GM12801 (cell line): ENCODE data around the gene CFD.

Experiments
- TF ChIP-seq, protein P1 (sequence below): IDR thresholded peaks from one replicate; pipeline ENCODE4 v1.5.1; 2011; ENCODE audit warnings: control low read depth; ENCODE audit not compliant: insufficient read length; ENCODE audit errors: extremely low read depth

CFD gene

DNA sequence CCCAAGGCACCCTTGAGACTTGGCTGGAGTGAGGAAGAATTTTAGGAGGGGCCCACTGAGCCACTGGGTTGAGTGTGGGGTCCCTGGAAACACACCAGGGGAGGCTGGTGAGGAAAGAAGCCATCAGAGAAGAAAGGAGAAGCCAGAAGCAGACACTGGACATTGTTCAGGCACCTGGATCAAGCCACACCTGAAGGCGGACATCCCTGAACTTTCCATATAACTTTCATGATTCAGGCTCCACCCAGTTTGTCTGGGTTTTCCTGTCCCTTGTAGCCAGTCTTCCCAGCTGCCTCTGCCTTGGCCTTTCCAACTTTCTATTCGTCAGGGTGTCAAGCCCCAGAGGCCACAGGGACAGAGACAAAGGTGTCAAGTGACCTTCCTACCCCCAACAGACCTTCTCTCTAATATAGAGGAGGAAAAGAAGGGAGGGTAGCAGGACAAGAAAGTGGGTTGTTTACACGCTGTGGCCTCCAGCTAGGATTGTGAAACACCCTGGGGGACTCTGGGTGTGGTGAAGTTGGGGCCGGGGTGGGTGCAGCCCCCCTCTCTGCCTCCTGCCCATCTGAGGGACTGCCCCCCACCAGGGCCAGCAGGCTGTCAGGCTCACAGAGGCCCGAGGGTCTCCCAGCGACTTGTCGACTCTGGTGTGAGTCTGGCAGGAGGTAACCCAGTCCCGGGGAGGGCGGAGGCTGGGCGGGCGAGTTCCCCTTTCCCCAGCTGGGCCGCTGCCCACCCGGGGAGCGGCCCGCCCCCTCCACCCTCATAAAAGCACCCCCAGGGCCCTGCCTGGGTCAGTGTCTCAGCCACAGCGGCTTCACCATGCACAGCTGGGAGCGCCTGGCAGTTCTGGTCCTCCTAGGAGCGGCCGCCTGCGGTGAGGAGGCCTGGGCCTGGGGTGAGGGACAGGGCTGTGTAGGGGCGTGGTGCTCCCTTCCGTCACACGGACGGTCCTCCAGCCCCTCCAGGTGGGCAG is at the start of gene CFD:
TSS of gene CFD (plus strand) at position 797 of the 976 bp plus-strand sequence. CDS start at position 823, 26 bp downstream.
- TF ChIP-seq, protein P1, sequence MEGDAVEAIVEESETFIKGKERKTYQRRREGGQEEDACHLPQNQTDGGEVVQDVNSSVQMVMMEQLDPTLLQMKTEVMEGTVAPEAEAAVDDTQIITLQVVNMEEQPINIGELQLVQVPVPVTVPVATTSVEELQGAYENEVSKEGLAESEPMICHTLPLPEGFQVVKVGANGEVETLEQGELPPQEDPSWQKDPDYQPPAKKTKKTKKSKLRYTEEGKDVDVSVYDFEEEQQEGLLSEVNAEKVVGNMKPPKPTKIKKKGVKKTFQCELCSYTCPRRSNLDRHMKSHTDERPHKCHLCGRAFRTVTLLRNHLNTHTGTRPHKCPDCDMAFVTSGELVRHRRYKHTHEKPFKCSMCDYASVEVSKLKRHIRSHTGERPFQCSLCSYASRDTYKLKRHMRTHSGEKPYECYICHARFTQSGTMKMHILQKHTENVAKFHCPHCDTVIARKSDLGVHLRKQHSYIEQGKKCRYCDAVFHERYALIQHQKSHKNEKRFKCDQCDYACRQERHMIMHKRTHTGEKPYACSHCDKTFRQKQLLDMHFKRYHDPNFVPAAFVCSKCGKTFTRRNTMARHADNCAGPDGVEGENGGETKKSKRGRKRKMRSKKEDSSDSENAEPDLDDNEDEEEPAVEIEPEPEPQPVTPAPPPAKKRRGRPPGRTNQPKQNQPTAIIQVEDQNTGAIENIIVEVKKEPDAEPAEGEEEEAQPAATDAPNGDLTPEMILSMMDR: no peak

DNA sequence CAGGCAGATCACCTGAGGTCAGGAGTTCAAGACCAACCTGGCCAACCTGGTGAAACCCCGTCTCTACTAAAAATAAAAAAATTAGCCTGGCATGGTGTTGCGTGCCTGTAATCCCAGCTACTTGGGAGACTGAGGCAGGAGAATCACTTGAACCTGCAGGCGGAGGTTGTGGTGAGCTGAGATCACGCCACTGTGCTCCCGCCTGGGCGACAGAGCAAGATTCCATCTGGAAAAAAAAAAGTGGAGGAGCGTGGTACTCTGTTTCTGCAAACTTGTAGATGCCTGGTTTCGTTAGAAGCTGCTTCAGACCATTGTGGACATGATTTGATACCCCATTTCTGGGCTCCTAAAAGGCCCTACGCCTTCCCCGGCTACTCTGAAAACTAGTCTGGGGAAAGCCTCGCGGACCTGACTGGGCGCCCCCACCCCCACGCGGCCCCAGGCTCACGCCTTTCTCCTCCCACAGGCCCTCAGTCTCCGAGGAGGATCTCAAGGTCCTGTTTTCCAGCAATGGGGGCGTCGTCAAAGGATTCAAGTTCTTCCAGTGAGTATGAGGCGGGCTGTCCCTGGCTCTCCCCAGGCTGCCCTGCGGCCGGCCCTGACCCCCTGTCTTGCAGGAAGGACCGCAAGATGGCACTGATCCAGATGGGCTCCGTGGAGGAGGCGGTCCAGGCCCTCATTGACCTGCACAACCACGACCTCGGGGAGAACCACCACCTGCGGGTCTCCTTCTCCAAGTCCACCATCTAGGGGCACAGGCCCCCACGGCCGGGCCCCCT is 49.2 kb upstream of the CFD start:
- TF ChIP-seq, protein P1: no peak

DNA sequence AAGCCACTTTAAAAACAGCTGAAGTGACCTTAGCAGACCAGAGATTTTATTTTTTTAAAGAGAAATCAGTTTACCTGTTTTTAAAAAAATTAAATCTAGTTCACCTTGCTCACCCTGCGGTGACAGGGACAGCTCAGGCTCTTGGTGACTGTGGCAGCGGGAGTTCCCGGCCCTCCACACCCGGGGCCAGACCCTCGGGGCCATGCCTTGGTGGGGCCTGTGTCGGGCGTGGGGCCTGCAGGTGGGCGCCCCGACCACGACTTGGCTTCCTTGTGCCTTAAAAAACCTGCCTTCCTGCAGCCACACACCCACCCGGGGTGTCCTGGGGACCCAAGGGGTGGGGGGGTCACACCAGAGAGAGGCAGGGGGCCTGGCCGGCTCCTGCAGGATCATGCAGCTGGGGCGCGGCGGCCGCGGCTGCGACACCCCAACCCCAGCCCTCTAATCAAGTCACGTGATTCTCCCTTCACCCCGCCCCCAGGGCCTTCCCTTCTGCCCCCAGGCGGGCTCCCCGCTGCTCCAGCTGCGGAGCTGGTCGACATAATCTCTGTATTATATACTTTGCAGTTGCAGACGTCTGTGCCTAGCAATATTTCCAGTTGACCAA is 48.5 kb upstream of the CFD start:
- TF ChIP-seq, protein P1: no peak

DNA sequence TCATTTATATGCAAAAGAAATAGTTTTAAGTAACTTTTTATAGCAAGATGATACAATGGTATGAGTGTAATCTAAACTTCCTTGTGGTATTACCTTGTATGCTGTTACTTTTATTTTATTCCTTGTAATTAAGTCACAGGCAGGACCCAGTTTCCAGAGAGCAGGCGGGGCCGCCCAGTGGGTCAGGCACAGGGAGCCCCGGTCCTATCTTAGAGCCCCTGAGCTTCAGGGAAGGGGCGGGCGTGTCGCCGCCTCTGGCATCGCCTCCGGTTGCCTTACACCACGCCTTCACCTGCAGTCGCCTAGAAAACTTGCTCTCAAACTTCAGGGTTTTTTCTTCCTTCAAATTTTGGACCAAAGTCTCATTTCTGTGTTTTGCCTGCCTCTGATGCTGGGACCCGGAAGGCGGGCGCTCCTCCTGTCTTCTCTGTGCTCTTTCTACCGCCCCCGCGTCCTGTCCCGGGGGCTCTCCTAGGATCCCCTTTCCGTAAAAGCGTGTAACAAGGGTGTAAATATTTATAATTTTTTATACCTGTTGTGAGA is 47.9 kb upstream of the CFD start:
- TF ChIP-seq, protein P1: no peak

DNA sequence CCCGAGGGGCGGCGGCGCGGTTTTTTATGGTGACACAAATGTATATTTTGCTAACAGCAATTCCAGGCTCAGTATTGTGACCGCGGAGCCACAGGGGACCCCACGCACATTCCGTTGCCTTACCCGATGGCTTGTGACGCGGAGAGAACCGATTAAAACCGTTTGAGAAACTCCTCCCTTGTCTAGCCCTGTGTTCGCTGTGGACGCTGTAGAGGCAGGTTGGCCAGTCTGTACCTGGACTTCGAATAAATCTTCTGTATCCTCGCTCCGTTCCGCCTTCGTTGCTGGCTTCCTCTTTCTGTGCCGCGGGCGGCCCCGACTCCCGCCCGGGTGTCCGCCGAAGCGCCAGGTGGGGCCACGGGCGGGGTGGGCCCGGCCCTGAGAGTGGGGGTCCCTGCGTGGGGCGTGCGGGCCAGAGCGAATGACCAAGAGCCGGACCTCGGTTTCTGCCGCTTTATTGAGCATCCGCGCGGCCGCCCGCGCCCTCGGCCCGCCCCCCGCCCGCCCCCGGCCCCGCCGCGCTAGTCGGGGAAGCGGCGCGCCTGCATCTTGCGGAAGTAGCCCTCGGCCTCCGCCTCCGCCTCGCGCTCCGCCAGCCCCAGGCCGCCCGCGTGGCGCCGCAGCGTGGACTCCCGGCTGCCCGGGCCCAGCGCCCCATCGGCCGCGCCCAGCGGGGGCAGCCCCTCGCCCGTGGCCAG is 47.3 kb upstream of the CFD start:
- TF ChIP-seq, protein P1: no peak

DNA sequence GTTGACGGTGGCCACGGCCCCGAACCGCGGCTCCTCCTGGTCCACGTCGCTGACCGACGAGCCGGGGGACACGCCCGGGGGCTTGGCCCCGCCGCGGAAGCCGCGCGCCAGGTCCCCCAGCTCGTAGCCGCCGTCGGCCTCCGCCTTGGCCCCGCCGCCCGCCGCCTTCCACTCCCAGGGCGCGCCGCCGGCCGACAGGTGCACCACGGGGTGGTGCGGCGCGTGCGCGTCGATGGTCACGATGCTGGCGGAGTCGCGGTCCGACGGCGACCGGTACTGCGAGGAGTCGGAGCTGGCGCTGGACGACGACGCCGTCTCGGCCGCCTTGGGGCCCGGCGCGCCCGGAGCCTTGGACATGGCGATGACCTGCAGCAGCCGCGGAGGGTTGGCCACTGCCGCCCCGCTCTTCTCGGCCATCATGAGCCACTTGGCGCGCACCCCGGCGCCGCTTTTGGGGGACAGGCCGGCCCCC is 46.7 kb upstream of the CFD start:
- TF ChIP-seq, protein P1: no peak
